ENCODE measurements around the gene COL9A3.
"Not testable (repeated sequence)": the region's sequence is repeated elsewhere in the genome, so short reads cannot be mapped to it uniquely, and the experiment has no call there.

COL9A3 gene

GRCh38 chr20:62853304-62853703, 36.5 kb downstream of the COL9A3 start:
- H3K4me1 ChIP-seq (ENCODE audit: control insufficient read depth, insufficient read depth, low read length); H3K9ac ChIP-seq (ENCODE audit: low read depth, low read length); H3K27me3 ChIP-seq (ENCODE audit: control insufficient read depth, insufficient read depth, low read length); H3K9me3 ChIP-seq (ENCODE audit: control insufficient read depth, insufficient read depth, low read length); H3K4me3 ChIP-seq (ENCODE audit: low read depth, low read length): not testable (repeated sequence)
- peaks cover 36% of the 10 kb centered on the region for H3K36me3 ChIP-seq (ENCODE audit: control insufficient read depth, insufficient read depth, low read length)

GRCh38 chr20:62854121-62854520, 37.3 kb downstream of the COL9A3 start:
- Histone ChIP-seq H3K4me1 (ENCODE audit: control insufficient read depth, insufficient read depth, low read length) (no peaks in the 10 kb centered on the region), H3K36me3 (ENCODE audit: control insufficient read depth, insufficient read depth, low read length) (peaks cover 36% of the 10 kb centered on the region), H3K27me3 (ENCODE audit: control insufficient read depth, insufficient read depth, low read length) (no peaks in the 10 kb centered on the region), H3K4me3 (ENCODE audit: low read depth, low read length) (no peak overlapping the region), H3K9me3 (ENCODE audit: control insufficient read depth, insufficient read depth, low read length) (no peaks in the 10 kb centered on the region), H3K9ac (ENCODE audit: low read depth, low read length) (no peak overlapping the region)

GRCh38 chr20:62855120-62855519, 38.3 kb downstream of the COL9A3 start:
- Histone ChIP-seq H3K4me1 (ENCODE audit: control insufficient read depth, insufficient read depth, low read length) (peaks cover under 1% of the 10 kb centered on the region), H3K4me3 (ENCODE audit: low read depth, low read length) (no peak overlapping the region), H3K9me3 (ENCODE audit: control insufficient read depth, insufficient read depth, low read length) (no peaks in the 10 kb centered on the region), H3K36me3 (ENCODE audit: control insufficient read depth, insufficient read depth, low read length) (peaks cover 36% of the 10 kb centered on the region), H3K9ac (ENCODE audit: low read depth, low read length) (no peak overlapping the region), H3K27me3 (ENCODE audit: control insufficient read depth, insufficient read depth, low read length) (no peaks in the 10 kb centered on the region)

- H3K4me3 ChIP-seq (ENCODE audit: low read depth, low read length): no peak overlapping the region
- H3K27me3 ChIP-seq (ENCODE audit: control insufficient read depth, insufficient read depth, low read length): no peaks in the 10 kb centered on the region
- H3K4me1 ChIP-seq (ENCODE audit: control insufficient read depth, insufficient read depth, low read length): peaks cover 3% of the 10 kb centered on the region
- no peak overlapping the region for H3K9ac ChIP-seq (ENCODE audit: low read depth, low read length)
- H3K36me3 ChIP-seq (ENCODE audit: control insufficient read depth, insufficient read depth, low read length): peaks cover 35% of the 10 kb centered on the region
- H3K9me3 ChIP-seq (ENCODE audit: control insufficient read depth, insufficient read depth, low read length): no peaks in the 10 kb centered on the region
Measured at GRCh38 chr20:62856931-62857619, 40.2 kb downstream of the COL9A3 start.

GRCh38 chr20:62858058-62858830, 41.4 kb downstream of the COL9A3 start:
- no peak overlapping the region for H3K9ac ChIP-seq (ENCODE audit: low read depth, low read length)

GRCh38 chr20:62859721-62860120, 42.9 kb downstream of the COL9A3 start:
- Histone ChIP-seq H3K36me3 (ENCODE audit: control insufficient read depth, insufficient read depth, low read length) (peaks cover 10% of the 10 kb centered on the region), H3K4me3 (ENCODE audit: low read depth, low read length) (peak overlapping the region; percentile 44), H3K27me3 (ENCODE audit: control insufficient read depth, insufficient read depth, low read length) (no peaks in the 10 kb centered on the region), H3K9me3 (ENCODE audit: control insufficient read depth, insufficient read depth, low read length) (no peaks in the 10 kb centered on the region), H3K4me1 (ENCODE audit: control insufficient read depth, insufficient read depth, low read length) (peaks cover 6% of the 10 kb centered on the region), H3K9ac (ENCODE audit: low read depth, low read length) (no peak overlapping the region)

More at GRCh38 chr20:62858058-62858830, 41.4 kb downstream of the COL9A3 start:
- Histone ChIP-seq H3K9me3 (ENCODE audit: control insufficient read depth, insufficient read depth, low read length) (no peaks in the 10 kb centered on the region), H3K36me3 (ENCODE audit: control insufficient read depth, insufficient read depth, low read length) (peaks cover 24% of the 10 kb centered on the region), H3K4me3 (ENCODE audit: low read depth, low read length) (no peak overlapping the region), H3K4me1 (ENCODE audit: control insufficient read depth, insufficient read depth, low read length) (peaks cover 6% of the 10 kb centered on the region), H3K27me3 (ENCODE audit: control insufficient read depth, insufficient read depth, low read length) (no peaks in the 10 kb centered on the region)

- Histone ChIP-seq H3K27me3 (ENCODE audit: control insufficient read depth, insufficient read depth, low read length) (no peaks in the 10 kb centered on the region), H3K4me1 (ENCODE audit: control insufficient read depth, insufficient read depth, low read length) (peaks cover 6% of the 10 kb centered on the region), H3K36me3 (ENCODE audit: control insufficient read depth, insufficient read depth, low read length) (peaks cover 9% of the 10 kb centered on the region), H3K9ac (ENCODE audit: low read depth, low read length) (peak overlapping the region; percentile 16), H3K9me3 (ENCODE audit: control insufficient read depth, insufficient read depth, low read length) (no peaks in the 10 kb centered on the region), H3K4me3 (ENCODE audit: low read depth, low read length) (peak overlapping the region; percentile 44)
Measured at GRCh38 chr20:62860391-62860923, 43.6 kb downstream of the COL9A3 start.

- Histone ChIP-seq H3K4me3 (ENCODE audit: low read depth, low read length) (peak overlapping the region; percentile 59), H3K9ac (ENCODE audit: low read depth, low read length) (no peak overlapping the region), H3K9me3 (ENCODE audit: control insufficient read depth, insufficient read depth, low read length) (no peaks in the 10 kb centered on the region), H3K4me1 (ENCODE audit: control insufficient read depth, insufficient read depth, low read length) (peaks cover 6% of the 10 kb centered on the region), H3K36me3 (ENCODE audit: control insufficient read depth, insufficient read depth, low read length) (peaks cover 9% of the 10 kb centered on the region), H3K27me3 (ENCODE audit: control insufficient read depth, insufficient read depth, low read length) (no peaks in the 10 kb centered on the region)
Measured at GRCh38 chr20:62860924-62861691, 44.3 kb downstream of the COL9A3 start.

GRCh38 chr20:62861726-62862336, 45.0 kb downstream of the COL9A3 start, which contains the start of gene TCFL5:
Gene TCFL5, minus strand, starts transcription at chr20:62861822. Its CDS starts 152 bp downstream, at chr20:62861670.
- Histone ChIP-seq H3K4me3 (ENCODE audit: low read depth, low read length) (peak within 1 kb of the TSS; percentile 59), H3K9me3 (ENCODE audit: control insufficient read depth, insufficient read depth, low read length) (no peaks in the 10 kb centered on the region), H3K4me1 (ENCODE audit: control insufficient read depth, insufficient read depth, low read length) (peaks cover 6% of the 10 kb centered on the region), H3K36me3 (ENCODE audit: control insufficient read depth, insufficient read depth, low read length) (peaks cover 6% of the 10 kb centered on the region), H3K27me3 (ENCODE audit: control insufficient read depth, insufficient read depth, low read length) (no peaks in the 10 kb centered on the region), H3K9ac (ENCODE audit: low read depth, low read length) (peak within 1 kb of the TSS; percentile 16)

GRCh38 chr20:62864207-62864606, 47.4 kb downstream of the COL9A3 start:
- H3K4me3 ChIP-seq (ENCODE audit: low read depth, low read length): no peak overlapping the region
- H3K9me3 ChIP-seq (ENCODE audit: control insufficient read depth, insufficient read depth, low read length): no peaks in the 10 kb centered on the region
- H3K27me3 ChIP-seq (ENCODE audit: control insufficient read depth, insufficient read depth, low read length): no peaks in the 10 kb centered on the region
- H3K9ac ChIP-seq (ENCODE audit: low read depth, low read length): no peak overlapping the region
- H3K36me3 ChIP-seq (ENCODE audit: control insufficient read depth, insufficient read depth, low read length): no peaks in the 10 kb centered on the region
- peaks cover 6% of the 10 kb centered on the region for H3K4me1 ChIP-seq (ENCODE audit: control insufficient read depth, insufficient read depth, low read length)

- no peaks in the 10 kb centered on the region for H3K4me1 ChIP-seq (ENCODE audit: control insufficient read depth, insufficient read depth, low read length)
Measured at GRCh38 chr20:62872184-62872847, 55.5 kb downstream of the COL9A3 start.

More at GRCh38 chr20:62872184-62872847, 55.5 kb downstream of the COL9A3 start:
- Histone ChIP-seq H3K4me3 (ENCODE audit: low read depth, low read length) (no peak overlapping the region), H3K9ac (ENCODE audit: low read depth, low read length) (no peak overlapping the region), H3K9me3 (ENCODE audit: control insufficient read depth, insufficient read depth, low read length) (no peaks in the 10 kb centered on the region), H3K36me3 (ENCODE audit: control insufficient read depth, insufficient read depth, low read length) (no peaks in the 10 kb centered on the region), H3K27me3 (ENCODE audit: control insufficient read depth, insufficient read depth, low read length) (no peaks in the 10 kb centered on the region)

All from iPS-15b (cell line).